NB4 (cell line): ENCODE measurements around the gene TGDS.

Source experiments
- CTCF ChIP-seq: IDR thresholded peaks from one replicate; pipeline ENCODE4 v1.5.1; 2012; ENCODE audit warnings: low read depth, low read length
- POLR2A ChIP-seq: IDR thresholded peaks from 2 replicates; pipeline ENCODE4 v1.6.1; 2011; ENCODE audit warnings: mild to moderate bottlenecking; ENCODE audit not compliant: insufficient read length; ENCODE audit errors: extremely low read depth

- TF ChIP-seq CTCF = no peak
- no peak for TF ChIP-seq POLR2A
Measured at GRCh38 chr13:94568443-94568842, 27.5 kb downstream of the TGDS start.
